ENCODE measurements around the gene ZNF780A.
"Not testable (repeated sequence)": the region's sequence is repeated elsewhere in the genome, so short reads cannot be mapped to it uniquely, and the experiment has no call there.

The ZNF780A gene

GRCh38 chr19:40090241-40091204 is at the start of gene ZNF780A:
ZNF780A (minus strand) TSS chr19:40090943; CDS start chr19:40084753, 6,190 bp downstream.
- DNase-seq = peak; percentile 65

DNA sequence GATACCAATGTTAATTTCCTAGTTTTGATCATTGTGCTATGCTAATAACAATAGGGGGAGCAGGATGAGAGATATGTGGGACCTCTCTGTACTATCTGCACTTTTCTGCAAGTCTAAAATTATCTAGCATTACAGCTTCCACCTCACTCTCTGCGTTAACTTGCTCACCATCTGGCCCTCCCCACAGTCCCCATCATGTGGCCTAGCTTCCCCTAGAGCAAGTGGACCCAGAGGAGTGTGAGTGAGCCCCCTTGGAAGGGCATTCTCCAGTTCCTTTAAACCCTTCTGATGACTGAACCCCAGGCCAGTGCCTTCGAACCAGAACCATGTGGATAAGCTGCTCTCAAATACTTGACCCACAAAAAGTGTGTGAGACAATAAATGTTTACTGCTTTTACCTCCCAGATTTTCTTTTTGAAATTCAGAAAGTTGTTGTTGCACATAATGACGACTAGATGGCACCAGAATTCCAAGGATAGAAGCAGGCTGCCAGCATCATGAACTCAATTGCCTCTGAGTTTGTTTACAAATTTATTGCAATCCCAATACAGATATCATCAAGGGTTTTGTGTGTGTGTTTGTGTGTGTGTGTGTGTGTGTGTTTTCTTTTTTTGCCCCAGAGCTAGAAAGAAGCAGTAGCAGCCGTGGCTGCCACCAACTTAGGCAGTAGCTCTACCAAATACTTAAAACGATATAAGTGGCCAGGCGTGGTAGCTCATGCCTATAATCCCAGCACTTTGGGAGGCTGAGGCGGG is 49.0 kb upstream of the ZNF780A start:
- peak; percentile 70 for DNase-seq

DNA sequence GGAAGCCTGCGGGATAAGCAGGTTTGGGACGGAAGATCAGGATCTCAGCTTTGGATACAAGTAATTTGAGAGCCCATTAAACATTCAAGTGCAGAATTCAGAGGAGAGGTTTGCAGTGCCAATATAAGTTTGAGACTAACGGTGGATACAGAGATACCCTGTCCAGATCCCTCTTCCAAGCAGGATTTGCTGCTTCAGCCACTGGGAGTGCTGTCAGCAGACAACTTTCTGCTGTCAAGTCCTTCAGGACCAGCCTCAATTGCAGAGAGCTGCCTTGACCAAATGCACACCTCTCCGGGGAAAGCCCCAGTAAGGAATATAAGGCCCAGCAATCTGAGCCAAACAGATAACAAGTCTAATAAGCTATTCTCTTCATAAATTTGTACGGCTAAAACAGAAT is 46.1 kb upstream of the ZNF780A start:
- no peak for DNase-seq

GRCh38 chr19:40134866-40135265 is 44.1 kb upstream of the ZNF780A start:
- DNase-seq = no peak

- DNase-seq = no peak
Measured at GRCh38 chr19:40133491-40133890, 42.7 kb upstream of the ZNF780A start.

- DNase-seq = no peak
Measured at GRCh38 chr19:40130013-40130412, 39.3 kb upstream of the ZNF780A start.

DNA sequence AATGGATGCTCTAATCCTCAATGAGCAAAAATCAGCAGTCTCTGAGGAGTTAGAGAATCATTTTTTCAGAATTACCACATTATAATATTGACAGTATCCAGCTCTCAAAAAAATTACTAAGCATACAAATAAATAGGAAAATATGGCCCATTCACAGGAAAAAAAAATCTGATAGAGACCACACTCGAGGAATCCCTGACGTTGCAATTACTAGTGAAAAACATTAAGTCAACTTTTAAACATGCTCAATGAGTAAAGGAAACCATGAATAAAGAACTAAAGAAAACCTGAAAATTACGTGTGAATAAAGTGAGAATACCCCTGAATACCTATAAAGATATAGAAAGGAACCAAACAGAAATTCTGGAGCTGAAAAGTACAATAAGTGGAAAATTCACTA is 38.7 kb upstream of the ZNF780A start:
- no peak for DNase-seq

GRCh38 chr19:40128991-40129390 is 38.2 kb upstream of the ZNF780A start:
- DNase-seq = no peak

GRCh38 chr19:40119380-40119779 is 28.6 kb upstream of the ZNF780A start:
- no peak for DNase-seq

- DNase-seq = not testable (repeated sequence)
Measured at GRCh38 chr19:40118638-40119037, 27.9 kb upstream of the ZNF780A start.

DNA sequence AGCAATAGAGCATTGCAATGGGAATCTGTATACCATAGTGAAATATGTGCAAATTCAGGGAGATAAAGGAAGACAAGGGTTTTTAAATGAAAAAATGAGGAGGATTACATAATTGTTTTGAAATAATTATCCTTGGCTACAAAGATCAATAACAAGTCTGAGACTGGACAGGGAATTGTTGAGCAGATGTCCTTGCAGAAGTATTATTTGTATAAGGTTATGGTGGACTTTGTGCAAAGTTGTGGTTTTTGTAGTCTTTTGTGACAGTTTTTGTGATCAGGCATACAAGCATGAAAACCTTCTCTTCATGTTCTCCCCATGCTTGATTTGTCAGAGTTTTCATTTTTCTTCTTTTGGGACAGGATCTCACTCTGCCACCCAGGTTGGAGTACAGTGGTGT is 25.3 kb upstream of the ZNF780A start:
- DNase-seq = no peak

DNA sequence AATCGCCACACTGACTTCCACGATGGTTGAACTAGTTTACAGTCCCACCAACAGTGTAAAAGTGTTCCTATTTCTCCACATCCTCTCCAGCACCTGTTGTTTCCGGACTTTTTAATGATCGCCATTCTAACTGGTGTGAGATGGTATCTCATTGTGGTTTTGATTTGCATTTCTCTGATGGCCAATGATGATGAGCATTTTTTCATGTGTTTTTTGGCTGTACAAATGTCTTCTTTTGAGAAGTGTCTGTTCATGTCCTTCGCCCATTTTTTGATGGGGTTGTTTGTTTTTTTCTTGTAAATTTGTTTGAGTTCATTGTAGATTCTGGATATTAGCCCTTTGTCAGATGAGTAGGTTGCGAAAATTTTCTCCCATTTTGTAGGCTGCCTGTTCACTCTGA is 23.4 kb upstream of the ZNF780A start:
- not testable (repeated sequence) for DNase-seq

GRCh38 chr19:40112271-40112670 is 21.5 kb upstream of the ZNF780A start:
- not testable (repeated sequence) for DNase-seq

- no peak for DNase-seq
Measured at GRCh38 chr19:40110570-40110969, 19.8 kb upstream of the ZNF780A start.

- DNase-seq = no peak
Measured at GRCh38 chr19:40104754-40105153, 14.0 kb upstream of the ZNF780A start.

DNA sequence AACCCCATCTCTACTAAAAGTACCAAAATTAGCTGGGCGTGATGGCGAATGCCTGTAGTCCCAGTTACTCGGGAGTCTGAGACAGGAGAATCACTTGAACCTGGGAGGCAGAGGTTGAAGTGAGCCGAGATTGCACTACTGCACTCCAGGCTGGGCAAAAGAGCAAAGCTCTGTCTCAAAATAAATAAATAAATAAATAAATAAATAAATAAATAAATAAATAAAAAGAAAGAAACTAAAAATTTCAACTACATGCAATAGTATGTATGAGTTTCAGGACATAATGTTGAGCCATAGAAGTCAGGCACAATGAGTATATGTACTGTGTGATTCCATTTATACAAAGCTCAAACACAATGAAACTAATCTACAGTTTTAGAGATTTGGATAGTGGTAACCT is 12.9 kb upstream of the ZNF780A start:
- no peak for DNase-seq

DNA sequence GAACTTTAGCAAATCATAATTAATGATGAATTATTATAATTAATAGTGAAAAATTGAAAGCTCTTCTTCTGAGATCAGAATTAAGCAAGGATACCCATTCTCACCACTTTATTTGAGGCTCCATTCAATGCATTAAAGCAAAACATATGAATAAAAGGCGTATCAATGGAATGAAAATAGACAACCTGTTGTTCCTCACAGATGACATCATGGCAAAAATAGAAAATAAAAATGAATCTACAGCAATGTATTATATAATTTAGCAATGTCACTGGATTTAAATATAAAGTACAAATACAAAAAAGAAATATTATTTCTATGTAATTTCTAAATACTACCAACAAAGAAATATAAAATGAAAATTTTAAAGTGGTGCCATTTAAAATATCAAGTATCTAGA is 11.1 kb upstream of the ZNF780A start:
- DNase-seq = no peak

GRCh38 chr19:40093416-40093815 is 2.7 kb upstream of the ZNF780A start:
- DNase-seq = no peak

DNA sequence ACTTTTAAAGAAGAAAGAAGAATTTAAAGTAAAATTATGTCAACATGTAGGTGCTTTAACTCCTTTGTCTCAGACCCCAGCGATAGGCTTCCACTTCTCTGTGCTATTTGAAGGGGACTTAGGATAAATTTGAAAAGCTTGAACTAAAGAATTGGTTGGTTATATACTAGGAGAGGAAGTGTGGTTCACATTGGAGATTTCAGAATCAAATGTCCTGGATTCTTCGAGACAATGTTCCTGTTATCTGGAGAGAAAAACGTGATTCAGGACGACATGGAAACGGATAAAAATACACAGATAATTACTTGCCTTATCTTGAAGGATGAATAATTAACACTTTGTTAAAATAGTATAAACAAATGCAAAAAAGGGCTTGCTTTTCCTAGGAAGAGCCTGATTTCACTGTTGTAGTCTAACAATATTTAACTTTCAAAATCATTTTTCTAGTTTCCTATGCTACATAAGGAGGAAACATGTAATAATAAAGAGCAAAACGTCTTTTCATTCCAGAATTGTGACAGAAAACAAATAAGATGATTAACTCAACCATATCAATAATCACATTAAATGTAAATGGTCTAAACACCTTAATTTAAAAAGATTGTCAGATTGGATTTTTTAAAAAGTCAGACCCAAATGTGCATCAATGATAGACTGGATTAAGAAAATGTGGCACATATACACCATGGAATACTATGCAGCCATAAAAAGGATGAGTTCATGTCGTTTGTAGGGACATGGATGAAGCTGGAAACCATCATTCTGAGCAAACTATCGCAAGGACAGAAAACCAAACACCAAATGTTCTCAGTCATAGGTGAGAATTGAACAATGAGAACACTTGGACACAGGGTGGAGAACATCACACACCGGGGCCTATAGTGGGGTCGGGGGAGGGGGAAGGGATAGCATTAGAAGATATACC is 724 bp upstream of the ZNF780A start:
- DNase-seq = peak; percentile 4

GRCh38 chr19:40089462-40089861 is 1.3 kb downstream of the ZNF780A start:
- no peak for DNase-seq

- no peak for DNase-seq
Measured at GRCh38 chr19:40088299-40089047, 2.3 kb downstream of the ZNF780A start.

DNA sequence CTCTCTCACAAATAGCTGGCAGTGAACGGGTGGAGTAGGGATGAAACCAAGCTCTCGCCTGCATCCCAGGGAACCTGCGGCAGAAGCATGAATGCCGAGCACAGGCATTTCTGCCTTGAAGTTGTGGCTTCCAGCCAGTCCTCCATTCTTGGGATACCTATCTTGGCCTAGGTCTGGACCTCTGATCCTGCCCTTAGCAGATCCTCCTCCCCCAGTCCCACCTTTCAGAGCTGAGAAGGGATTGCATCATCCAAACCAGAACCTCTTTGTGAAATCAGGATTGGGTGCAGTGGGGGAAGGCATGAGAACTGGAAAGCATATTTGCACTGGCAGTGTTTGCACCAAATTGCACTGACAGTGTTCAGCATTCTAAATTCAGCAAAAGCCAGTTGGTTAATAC is 5.8 kb downstream of the ZNF780A start:
- DNase-seq = no peak

All from suppressor macrophage treated with lipopolysaccharide for 4 hours (primary cell).